AG10803 (cell line): ENCODE measurements around the gene CTSW.

ENCODE experiments used
- DNase-seq: peaks from one replicate; pipeline ENCODE4 v3.0.0; 2010; ENCODE audit warnings: low read depth
- H3K4me3 ChIP-seq: 2 replicates; pipeline ENCODE4 v1.5.1; 2011; ENCODE audit warnings: mild to moderate bottlenecking, low read length, control low read depth
- CTCF ChIP-seq: conservative IDR thresholded peaks from 2 replicates; pipeline ENCODE4 v1.5.1; 2011; ENCODE audit warnings: mild to moderate bottlenecking, low read length, control low read depth, inconsistent platforms

The CTSW gene

GRCh38 chr11:65897020-65897471, 17.4 kb downstream of the CTSW start:
- no peak for TF ChIP-seq CTCF
- no peak for DNase-seq
- H3K4me3 ChIP-seq: peak overlapping the region; percentile 20; the same call in 1 of the 2 replicates

- TF ChIP-seq CTCF: no peak
- DNase-seq: peak; percentile 62
- H3K4me3 ChIP-seq: peak overlapping the region; percentile 96
Measured at GRCh38 chr11:65898656-65899355, 19.2 kb downstream of the CTSW start.

GRCh38 chr11:65899356-65900124, 19.9 kb downstream of the CTSW start:
- peak; percentile 79 for DNase-seq
- no peak for TF ChIP-seq CTCF
- H3K4me3 ChIP-seq: peak overlapping the region; percentile 96

- no peak for TF ChIP-seq CTCF
- H3K4me3 ChIP-seq: peak within 1 kb of the TSS; percentile 96
- DNase-seq: peak; percentile 97
Measured at GRCh38 chr11:65900125-65900898, 20.7 kb downstream of the CTSW start, which contains the start of gene FOSL1. FOSL1 (minus strand) TSS chr11:65900388; CDS start chr11:65900339, 49 bp downstream.

DNA sequence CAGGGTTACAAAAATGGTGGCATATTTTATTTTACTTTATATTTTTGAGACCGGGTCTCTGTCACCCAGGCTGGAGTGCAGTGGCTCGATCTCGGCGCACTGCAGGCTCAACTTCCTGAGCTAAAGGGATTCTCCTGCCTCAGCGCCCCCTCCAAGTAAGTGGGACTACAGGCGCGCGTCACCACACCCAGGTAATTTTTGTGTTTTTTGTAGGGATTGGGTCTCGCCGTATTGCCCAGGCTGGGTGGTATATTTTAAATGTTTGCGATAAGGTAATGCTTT, 21.2 kb downstream of the CTSW start:
- TF ChIP-seq CTCF: no peak
- DNase-seq: no peak
- peak overlapping the region; percentile 43; the same call in 1 of the 2 replicates for H3K4me3 ChIP-seq

DNA sequence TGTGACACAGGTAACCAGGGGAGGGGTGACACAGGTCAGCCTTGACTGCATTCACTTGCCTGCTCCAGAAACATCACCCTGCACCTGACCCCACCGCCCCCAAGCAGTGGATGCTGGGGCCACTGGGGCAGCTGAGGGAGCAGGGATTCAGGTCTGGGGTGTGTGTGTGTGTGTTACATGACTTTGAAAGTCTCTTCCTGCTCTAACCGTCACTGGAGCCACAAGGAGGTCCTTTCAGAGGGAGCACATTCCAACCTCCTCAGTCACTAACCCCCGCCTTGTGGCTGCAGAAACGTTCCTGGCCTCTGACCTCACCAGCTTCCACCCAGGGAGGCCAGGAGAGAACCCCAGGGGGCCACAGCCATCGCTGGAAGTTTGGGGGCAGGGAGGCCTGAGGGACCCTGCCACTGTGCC, 23.4 kb downstream of the CTSW start:
- no peak for TF ChIP-seq CTCF
- DNase-seq: peak; percentile 93
- peak overlapping the region; percentile 12; the same call in 1 of the 2 replicates for H3K4me3 ChIP-seq
